Measurements from ENCODE around the gene VRK2. TPM values are rescaled to one million over a fixed set of nuclear protein-coding genes. Genes with fewer than 3 reads are reported as not detected.

VRK2 gene
- total RNA-seq, 1 experiment from 2014 or later: 42.8 TPM

DNA sequence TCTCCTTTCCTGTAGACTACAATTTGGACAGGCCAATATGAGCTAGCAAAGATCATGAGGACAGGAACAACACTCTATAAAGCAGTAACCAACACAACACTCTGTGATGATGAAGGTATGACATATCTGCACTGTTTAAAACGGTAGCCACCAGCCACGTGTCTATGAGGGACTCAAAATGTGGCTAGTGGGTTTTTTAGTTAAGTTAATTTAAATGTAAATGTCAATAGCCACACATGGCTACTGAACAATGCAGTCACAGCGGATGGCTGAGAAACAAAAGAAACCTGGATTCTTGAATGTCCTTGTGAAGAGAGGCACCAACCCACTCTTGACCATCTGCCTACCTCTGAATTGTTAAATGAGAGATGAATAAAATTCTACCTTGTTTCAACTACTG lies 160.6 kb downstream of the VRK2 start:
- BruUV-seq (replicated peaks): no TSS peak
- no peak overlapping the region for H3K27ac ChIP-seq
- no peaks in the 10 kb centered on the region for H3K27me3 ChIP-seq (ENCODE audit: insufficient read depth, low read depth)
- no peak for DNase-seq
- intact Hi-C loops (cut with micrococcal nuclease; ENCODE audit: unreplicated experiment): no loop called here
- no peak for TF ChIP-seq EZH2 (IDR thresholded peaks at IDR 0.05; ENCODE audit: low read depth)
- TF ChIP-seq, protein P1, sequence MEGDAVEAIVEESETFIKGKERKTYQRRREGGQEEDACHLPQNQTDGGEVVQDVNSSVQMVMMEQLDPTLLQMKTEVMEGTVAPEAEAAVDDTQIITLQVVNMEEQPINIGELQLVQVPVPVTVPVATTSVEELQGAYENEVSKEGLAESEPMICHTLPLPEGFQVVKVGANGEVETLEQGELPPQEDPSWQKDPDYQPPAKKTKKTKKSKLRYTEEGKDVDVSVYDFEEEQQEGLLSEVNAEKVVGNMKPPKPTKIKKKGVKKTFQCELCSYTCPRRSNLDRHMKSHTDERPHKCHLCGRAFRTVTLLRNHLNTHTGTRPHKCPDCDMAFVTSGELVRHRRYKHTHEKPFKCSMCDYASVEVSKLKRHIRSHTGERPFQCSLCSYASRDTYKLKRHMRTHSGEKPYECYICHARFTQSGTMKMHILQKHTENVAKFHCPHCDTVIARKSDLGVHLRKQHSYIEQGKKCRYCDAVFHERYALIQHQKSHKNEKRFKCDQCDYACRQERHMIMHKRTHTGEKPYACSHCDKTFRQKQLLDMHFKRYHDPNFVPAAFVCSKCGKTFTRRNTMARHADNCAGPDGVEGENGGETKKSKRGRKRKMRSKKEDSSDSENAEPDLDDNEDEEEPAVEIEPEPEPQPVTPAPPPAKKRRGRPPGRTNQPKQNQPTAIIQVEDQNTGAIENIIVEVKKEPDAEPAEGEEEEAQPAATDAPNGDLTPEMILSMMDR (conservative IDR thresholded peaks at IDR 0.05): no peak
- H3K9me3 ChIP-seq (ENCODE audit: insufficient read depth, low read depth): 0 out of 2 replicates have a peak, but pooled peaks cover 3% of the 10 kb centered on the region
- H3K36me3 ChIP-seq (ENCODE audit: low read depth): peaks cover 53% of the 10 kb centered on the region
- no peaks in the 10 kb centered on the region for H3K79me2 ChIP-seq (ENCODE audit: low read depth)
- H3K4me1 ChIP-seq (replicated peaks; ENCODE audit: insufficient read depth): no peaks in the 10 kb centered on the region
- no peak overlapping the region for H2AFZ ChIP-seq
- ChIA-PET POLR2A (ENCODE audit: unreplicated experiment) (interaction anchor here (0.6 kb wide), 1 partner anchor 447 kb away, joined by 7 read pairs; no protein-coding TSS in a partner anchor), CTCF (no interaction called here)
- H3F3A ChIP-seq (ENCODE audit: insufficient read depth, low read depth): no peaks in the 10 kb centered on the region
- no peak overlapping the region for H3K4me2 ChIP-seq
- H3K4me3 ChIP-seq: no peak overlapping the region
- no peaks in the 10 kb centered on the region for H4K20me1 ChIP-seq (ENCODE audit: insufficient read depth)
- no peaks in the 10 kb centered on the region for H3K9me2 ChIP-seq (ENCODE audit: insufficient read depth)

Other genes starting within 250 kb of the VRK2 start
- 51.8 and 53.6 TPM in 2 replicates for gene FANCL, start 194.5 kb downstream of the VRK2 start, total RNA-seq (2021)

All from PC-9 (cell line).